HG03103 (cell line): ENCODE results near the gene SIGLEC8.

Experiments used
- ATAC-seq: cut with Tn5 transposase; IDR thresholded peaks from one replicate; pipeline ENCODE4 v1.9.1; 2021; ENCODE audit warnings: low read depth; ENCODE audit not compliant: unreplicated experiment

Gene SIGLEC8

DNA sequence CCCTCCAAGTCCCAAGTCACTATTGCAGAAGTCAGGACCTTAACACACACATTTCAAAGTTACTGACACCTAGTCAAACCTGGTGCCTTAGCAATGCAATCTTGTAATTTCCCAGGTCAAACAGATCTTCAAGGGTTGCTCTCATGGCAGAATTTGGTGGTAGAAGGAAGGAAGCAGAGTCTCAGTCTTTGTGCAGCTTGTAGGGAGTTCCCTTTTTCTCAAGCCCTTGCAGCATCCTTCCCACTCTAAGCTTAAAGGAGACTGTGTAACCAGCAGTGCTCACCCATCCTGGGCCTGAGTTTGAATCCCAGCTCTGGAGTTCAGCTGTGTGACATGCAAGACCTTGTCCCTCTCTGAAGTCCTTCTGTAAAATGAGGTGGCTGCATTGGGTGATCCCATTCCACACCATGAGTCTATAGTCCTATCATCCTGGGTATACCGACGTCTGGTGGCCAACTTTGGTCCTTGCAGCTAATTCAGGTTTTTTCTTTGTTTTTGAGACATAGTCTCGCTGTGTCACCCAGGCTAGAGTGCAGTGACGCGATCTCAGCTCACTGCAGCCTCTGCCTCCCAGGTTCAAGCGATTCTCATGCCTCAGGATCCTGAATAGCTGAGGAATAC lies 50.6 kb downstream of the SIGLEC8 start:
- ATAC-seq: no peak

DNA sequence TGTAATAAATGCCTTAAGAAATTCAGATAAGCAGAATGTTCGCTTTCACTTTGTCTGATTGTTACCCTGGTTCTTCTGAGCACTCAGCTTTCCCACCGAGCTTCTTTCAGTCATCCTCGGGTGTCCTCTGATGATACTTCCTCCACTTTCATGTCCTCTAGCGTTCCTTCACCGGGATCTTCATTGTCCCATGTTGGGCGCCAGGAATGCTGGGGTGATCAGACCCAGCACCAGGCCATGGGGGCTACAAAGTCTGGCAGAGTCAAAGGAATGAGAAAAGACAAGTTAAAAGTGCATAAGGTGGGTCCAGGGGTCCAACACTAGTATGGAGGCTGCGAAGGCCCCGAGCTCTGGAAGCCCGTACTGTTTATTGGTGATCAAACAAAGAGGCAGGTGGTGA lies 56.1 kb downstream of the SIGLEC8 start:
- no peak for ATAC-seq
